Measurements from ENCODE around the gene AXIN2.

DNA sequence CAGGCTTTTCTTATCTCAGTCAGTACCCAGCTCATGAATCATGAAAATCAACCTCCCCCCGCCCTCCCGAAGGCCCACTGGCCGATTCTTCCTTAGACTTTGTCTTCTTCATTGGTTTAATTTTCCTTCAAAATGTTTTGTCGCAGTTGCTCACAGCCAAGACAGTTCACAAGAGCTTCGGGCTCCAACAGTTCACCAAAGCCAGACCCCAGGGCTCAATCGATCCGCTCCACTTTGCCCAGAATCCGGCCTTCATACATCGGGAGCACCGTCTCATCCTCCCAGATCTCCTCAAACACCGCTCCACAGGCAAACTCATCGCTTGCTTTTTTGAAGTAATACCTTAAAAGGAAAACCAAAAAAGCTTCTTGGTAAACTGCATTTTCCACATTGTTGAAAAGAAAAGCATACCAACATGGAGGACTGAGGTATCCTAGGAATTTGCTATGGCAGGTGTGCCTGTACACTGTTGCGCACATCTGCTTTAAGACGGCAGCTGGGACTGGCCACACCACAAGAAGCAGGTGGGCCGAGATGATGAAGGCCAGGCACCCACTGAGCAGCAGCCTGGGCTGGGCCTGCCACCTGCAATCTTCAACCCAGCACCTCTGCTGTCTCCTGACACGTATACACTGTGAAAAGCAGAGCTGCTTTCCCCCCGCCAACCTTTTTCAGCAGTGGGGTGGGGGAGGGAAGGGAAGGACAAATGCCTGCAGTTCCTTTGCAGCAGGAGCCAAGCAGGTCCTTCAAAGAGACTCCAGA, 31.5 kb downstream of the AXIN2 start:
- TF ChIP-seq POLR2AphosphoS5 (IDR thresholded peaks at IDR 0.05; ENCODE audit: low read depth): no peak
- TF ChIP-seq, protein P1, sequence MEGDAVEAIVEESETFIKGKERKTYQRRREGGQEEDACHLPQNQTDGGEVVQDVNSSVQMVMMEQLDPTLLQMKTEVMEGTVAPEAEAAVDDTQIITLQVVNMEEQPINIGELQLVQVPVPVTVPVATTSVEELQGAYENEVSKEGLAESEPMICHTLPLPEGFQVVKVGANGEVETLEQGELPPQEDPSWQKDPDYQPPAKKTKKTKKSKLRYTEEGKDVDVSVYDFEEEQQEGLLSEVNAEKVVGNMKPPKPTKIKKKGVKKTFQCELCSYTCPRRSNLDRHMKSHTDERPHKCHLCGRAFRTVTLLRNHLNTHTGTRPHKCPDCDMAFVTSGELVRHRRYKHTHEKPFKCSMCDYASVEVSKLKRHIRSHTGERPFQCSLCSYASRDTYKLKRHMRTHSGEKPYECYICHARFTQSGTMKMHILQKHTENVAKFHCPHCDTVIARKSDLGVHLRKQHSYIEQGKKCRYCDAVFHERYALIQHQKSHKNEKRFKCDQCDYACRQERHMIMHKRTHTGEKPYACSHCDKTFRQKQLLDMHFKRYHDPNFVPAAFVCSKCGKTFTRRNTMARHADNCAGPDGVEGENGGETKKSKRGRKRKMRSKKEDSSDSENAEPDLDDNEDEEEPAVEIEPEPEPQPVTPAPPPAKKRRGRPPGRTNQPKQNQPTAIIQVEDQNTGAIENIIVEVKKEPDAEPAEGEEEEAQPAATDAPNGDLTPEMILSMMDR (IDR thresholded peaks at IDR 0.05; ENCODE audit: insufficient read depth, low read length): no peak
- no peak for TF ChIP-seq REST (IDR thresholded peaks at IDR 0.05; ENCODE audit: insufficient replicate concordance, low read depth)
